Fibroblast of mammary gland (primary cell): ENCODE results near the gene ATRNL1.

Experiments used
- DNase-seq: peaks from one replicate; pipeline ENCODE4 v3.0.0-alpha.2; 2010; ENCODE audit warnings: low read depth
- H3K4me3 ChIP-seq: 2 replicates; pipeline ENCODE4 v1.5.1; 2011; ENCODE audit warnings: low read depth, mild to moderate bottlenecking, low read length, moderate library complexity; ENCODE audit not compliant: control insufficient read depth
- CTCF ChIP-seq: conservative IDR thresholded peaks from 2 replicates; pipeline ENCODE4 v1.5.1; 2011; ENCODE audit warnings: low read depth, low read length, inconsistent platforms; ENCODE audit not compliant: control insufficient read depth, insufficient read depth

Gene ATRNL1

GRCh38 chr10:115091161-115091560 is 2.0 kb upstream of the ATRNL1 start:
- no peak overlapping the region for H3K4me3 ChIP-seq
- no peak for DNase-seq
- TF ChIP-seq CTCF, result no peak

- TF ChIP-seq CTCF, result no peak
- DNase-seq, result no peak
- H3K4me3 ChIP-seq, result peak overlapping the region; percentile 27
Measured at GRCh38 chr10:115092258-115092554, 959 bp upstream of the ATRNL1 start.

GRCh38 chr10:115092555-115093285 is 445 bp upstream of the ATRNL1 start:
- DNase-seq, result peak; percentile 14
- peak overlapping the region; percentile 27 for H3K4me3 ChIP-seq
- no peak for TF ChIP-seq CTCF

GRCh38 chr10:115093776-115094408 is 727 bp downstream of the ATRNL1 start:
- H3K4me3 ChIP-seq, result peak overlapping the region; percentile 32
- no peak for TF ChIP-seq CTCF
- DNase-seq, result no peak

- no peak overlapping the region for H3K4me3 ChIP-seq
- no peak for DNase-seq
- no peak for TF ChIP-seq CTCF
Measured at GRCh38 chr10:115094416-115095140, 1.4 kb downstream of the ATRNL1 start.

- DNase-seq, result no peak
- no peak overlapping the region for H3K4me3 ChIP-seq
- no peak for TF ChIP-seq CTCF
Measured at GRCh38 chr10:115095758-115096157, 2.6 kb downstream of the ATRNL1 start.
